Liver (tissue), 9 donors: ENCODE data around the gene KRT77. TPM values are rescaled to one million over a fixed set of nuclear protein-coding genes. Genes with fewer than 3 reads are reported as not detected.

ENCODE experiments used
- DNase-seq: peaks from one replicate; pipeline ENCODE4 v3.0.0-alpha.2; 2017; ENCODE audit warnings: low spot score
- H3K27ac ChIP-seq, 2 donors: one replicate each; pipeline ENCODE4 v1.7.0; 2013; ENCODE audit warnings: inconsistent platforms in 2 of 2, low read length in 2 of 2, control low read depth in 1 of 2, low read depth in 1 of 2, mild to moderate bottlenecking in 1 of 2
- H3K27me3 ChIP-seq, 4 donors: one replicate each; pipeline versions ENCODE4 v1.6.1 to v1.7.0; 2013; ENCODE audit warnings: low read length in 3 of 4, inconsistent platforms in 1 of 4, mild to moderate bottlenecking in 1 of 4, moderate library complexity in 1 of 4; ENCODE audit not compliant: control insufficient read depth in 4 of 4, insufficient read depth in 4 of 4
- H3K36me3 ChIP-seq, 4 donors: one replicate each; pipeline versions ENCODE4 v1.6.1 to v1.7.0; 2013; ENCODE audit warnings: low read length in 3 of 4, mild to moderate bottlenecking in 3 of 4, low read depth in 1 of 4, moderate library complexity in 1 of 4; ENCODE audit not compliant: control insufficient read depth in 4 of 4, insufficient read depth in 3 of 4
- H3K4me1 ChIP-seq, 4 donors: one replicate each; pipeline versions ENCODE4 v1.6.1 to v1.7.0; 2013; ENCODE audit warnings: low read length in 3 of 4, mild to moderate bottlenecking in 3 of 4, moderate library complexity in 1 of 4; ENCODE audit not compliant: control insufficient read depth in 4 of 4, insufficient read depth in 4 of 4
- H3K4me3 ChIP-seq, 3 donors: one replicate each; pipeline versions ENCODE4 v1.6.1 to v1.7.0; 2013; ENCODE audit warnings: low read length in 3 of 3, control low read depth in 1 of 3, low read depth in 1 of 3, mild to moderate bottlenecking in 1 of 3
- H3K9ac ChIP-seq, 2 donors: one replicate each; pipeline ENCODE4 v1.7.0; 2013; ENCODE audit warnings: low read length in 2 of 2, mild to moderate bottlenecking in 2 of 2, moderate library complexity in 2 of 2, control low read depth in 1 of 2, low read depth in 1 of 2
- H3K9me3 ChIP-seq, 4 donors: one replicate each; pipeline versions ENCODE4 v1.6.1 to v1.7.0; 2013; ENCODE audit warnings: low read length in 3 of 4; ENCODE audit not compliant: control insufficient read depth in 4 of 4
- ATF3 ChIP-seq: IDR thresholded peaks from 2 replicates; pipeline ENCODE4 v1.6.1; 2016; ENCODE audit warnings: antibody characterized with exemption
- CTCF ChIP-seq: fragments of 150-350 bp; IDR thresholded peaks from 2 replicates; pipeline ENCODE4 v1.5.1; 2017; ENCODE audit warnings: improper control_type of control experiment, low read depth, low read length; ENCODE audit not compliant: missing input control
- EGR1 ChIP-seq, 2 donors: IDR thresholded peaks; 2 replicates each; pipeline ENCODE4 v1.6.1; 2016 to 2018; ENCODE audit warnings: antibody characterized with exemption in 2 of 2, low read depth in 2 of 2
- FOXA1 ChIP-seq: IDR thresholded peaks from 2 replicates; pipeline ENCODE4 v1.6.1; 2016; ENCODE audit warnings: antibody characterized with exemption
- FOXA2 ChIP-seq: IDR thresholded peaks from 2 replicates; pipeline ENCODE4 v1.6.1; 2016; ENCODE audit warnings: antibody characterized with exemption
- GABPA ChIP-seq, 2 donors: IDR thresholded peaks in 1 of 2; conservative IDR thresholded peaks in 1 of 2; 2 replicates each; pipeline ENCODE4 v1.6.1; 2016; ENCODE audit warnings: antibody characterized with exemption in 2 of 2, mild to moderate bottlenecking in 1 of 2, moderate library complexity in 1 of 2
- HNF4A ChIP-seq, 2 donors: conservative IDR thresholded peaks; 2 replicates each; pipeline ENCODE4 v1.6.1; 2016; ENCODE audit warnings: antibody characterized with exemption in 2 of 2, mild to moderate bottlenecking in 2 of 2
- HNF4G ChIP-seq: IDR thresholded peaks from 2 replicates; pipeline ENCODE4 v1.6.1; 2016; ENCODE audit warnings: antibody characterized with exemption
- JUND ChIP-seq, 2 donors: IDR thresholded peaks; 2 replicates each; pipeline ENCODE4 v1.6.1; 2016; ENCODE audit warnings: antibody characterized with exemption in 2 of 2
- NR2F2 ChIP-seq: IDR thresholded peaks from 2 replicates; pipeline ENCODE4 v1.6.1; 2016; ENCODE audit warnings: antibody characterized with exemption
- RAD21 ChIP-seq, 2 donors: IDR thresholded peaks; 2 replicates each; pipeline ENCODE4 v1.6.1; 2016; ENCODE audit warnings: antibody characterized with exemption in 2 of 2, mild to moderate bottlenecking in 2 of 2
- REST ChIP-seq: IDR thresholded peaks from 2 replicates; pipeline ENCODE4 v1.6.1; 2016; ENCODE audit warnings: antibody characterized with exemption, mild to moderate bottlenecking
- RXRA ChIP-seq, 2 donors: IDR thresholded peaks; 2 replicates each; pipeline ENCODE4 v1.6.1; 2017 to 2018; ENCODE audit warnings: antibody characterized with exemption in 2 of 2, mild to moderate bottlenecking in 1 of 2
- SP1 ChIP-seq: IDR thresholded peaks from 2 replicates; pipeline ENCODE4 v1.6.1; 2018; ENCODE audit warnings: antibody characterized with exemption, mild to moderate bottlenecking
- TAF1 ChIP-seq: conservative IDR thresholded peaks from 2 replicates; pipeline ENCODE4 v1.6.1; 2016; ENCODE audit warnings: antibody characterized with exemption, mild to moderate bottlenecking
- YY1 ChIP-seq: IDR thresholded peaks from 2 replicates; pipeline ENCODE4 v1.6.1; 2016; ENCODE audit warnings: antibody characterized with exemption, mild to moderate bottlenecking
- WGBS: extraction: QIAGEN DNeasy Blood & Tissue Kit; methylation state at CpG from one replicate; pipeline ENCODE4 v1.1.7; 2013; 5-methylcytosine and 5-hydroxymethylcytosine counted together
- polyA plus RNA-seq, 2 donors: library from polyadenylated mRNA; stranded (reverse) in 1 of 2; unstranded in 1 of 2; fragments of 200-250 nt in 1 of 2; fragments of >200 nt in 1 of 2; fragmentation: Nextera tagmentation in 1 of 2; extraction: Ambion mirVana in 1 of 2; gene quantifications; one replicate each; pipeline versions ENCODE4 v1.2.1 to v1.2.3, GENCODE V29; 2013 to 2015
- total RNA-seq, 2 donors: library from RNA; depleted of rRNA; stranded (reverse); fragments of >200 nt; gene quantifications; one replicate each; pipeline ENCODE4 v1.2.3, GENCODE V29; 2014
- TF ChIP-seq, protein P1 (sequence below): IDR thresholded peaks from 2 replicates; pipeline ENCODE4 v1.6.1; 2016; ENCODE audit warnings: antibody characterized with exemption
- TF ChIP-seq, protein P2 (sequence below): IDR thresholded peaks from 2 replicates; pipeline ENCODE4 v1.6.1; 2016; ENCODE audit warnings: antibody characterized with exemption
- donor health status: healthy.
- donor health status: healthy.
- donor health status: healthy.
- donor health status: healthy.
- donor health status: healthy.

KRT77 gene
- total and polyA plus RNA-seq, 4 donors = not detected

DNA sequence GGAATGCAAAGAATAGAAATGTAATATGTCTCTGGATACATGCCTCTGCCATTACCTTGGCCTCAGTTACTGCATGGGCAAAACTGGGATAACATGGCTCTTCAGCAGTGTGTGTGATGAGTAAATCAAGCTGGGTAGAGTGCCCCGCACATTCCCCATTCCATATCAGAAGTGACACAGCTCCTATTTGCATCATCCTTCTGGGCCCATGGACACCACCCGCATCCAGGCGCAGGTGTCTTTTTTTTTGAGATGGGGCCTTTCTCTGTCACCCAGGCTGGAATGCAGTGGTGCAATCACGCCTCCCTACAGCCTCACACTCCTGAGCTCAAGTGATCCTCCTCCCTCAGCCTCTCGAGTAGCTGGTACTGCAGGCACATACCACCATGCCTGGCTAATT, 42.2 kb upstream of the KRT77 start:
- Histone ChIP-seq H3K4me1 (no peaks in the 10 kb centered on the region), H3K9me3 (no peaks in the 10 kb centered on the region), H3K27ac (no peak overlapping the region), H3K9ac (no peak overlapping the region), H3K27me3 (no peaks in the 10 kb centered on the region), H3K4me3 (no peak overlapping the region), H3K36me3 (no peaks in the 10 kb centered on the region)
- no peak for TF ChIP-seq JUND (IDR thresholded peaks at IDR 0.05)
- TF ChIP-seq GABPA (IDR thresholded peaks at IDR 0.05 in 1 of 2, conservative IDR thresholded peaks at IDR 0.05 in 1 of 2) = no peak
- TF ChIP-seq FOXA2 = no peak
- TF ChIP-seq NR2F2 = no peak
- TF ChIP-seq, protein P1, sequence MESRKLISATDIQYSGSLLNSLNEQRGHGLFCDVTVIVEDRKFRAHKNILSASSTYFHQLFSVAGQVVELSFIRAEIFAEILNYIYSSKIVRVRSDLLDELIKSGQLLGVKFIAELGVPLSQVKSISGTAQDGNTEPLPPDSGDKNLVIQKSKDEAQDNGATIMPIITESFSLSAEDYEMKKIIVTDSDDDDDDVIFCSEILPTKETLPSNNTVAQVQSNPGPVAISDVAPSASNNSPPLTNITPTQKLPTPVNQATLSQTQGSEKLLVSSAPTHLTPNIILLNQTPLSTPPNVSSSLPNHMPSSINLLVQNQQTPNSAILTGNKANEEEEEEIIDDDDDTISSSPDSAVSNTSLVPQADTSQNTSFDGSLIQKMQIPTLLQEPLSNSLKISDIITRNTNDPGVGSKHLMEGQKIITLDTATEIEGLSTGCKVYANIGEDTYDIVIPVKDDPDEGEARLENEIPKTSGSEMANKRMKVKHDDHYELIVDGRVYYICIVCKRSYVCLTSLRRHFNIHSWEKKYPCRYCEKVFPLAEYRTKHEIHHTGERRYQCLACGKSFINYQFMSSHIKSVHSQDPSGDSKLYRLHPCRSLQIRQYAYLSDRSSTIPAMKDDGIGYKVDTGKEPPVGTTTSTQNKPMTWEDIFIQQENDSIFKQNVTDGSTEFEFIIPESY = no peak
- no peak for TF ChIP-seq ATF3
- no peak for TF ChIP-seq RAD21 (IDR thresholded peaks at IDR 0.05)
- TF ChIP-seq RXRA (IDR thresholded peaks at IDR 0.05) = no peak
- TF ChIP-seq CTCF = no peak
- TF ChIP-seq EGR1 (IDR thresholded peaks at IDR 0.05; ENCODE audit: low read depth in 2 of 2) = no peak
- no peak for TF ChIP-seq YY1
- no peak for DNase-seq
- WGBS = 73% methylated on average over 5 of the region's 5 CpGs

DNA sequence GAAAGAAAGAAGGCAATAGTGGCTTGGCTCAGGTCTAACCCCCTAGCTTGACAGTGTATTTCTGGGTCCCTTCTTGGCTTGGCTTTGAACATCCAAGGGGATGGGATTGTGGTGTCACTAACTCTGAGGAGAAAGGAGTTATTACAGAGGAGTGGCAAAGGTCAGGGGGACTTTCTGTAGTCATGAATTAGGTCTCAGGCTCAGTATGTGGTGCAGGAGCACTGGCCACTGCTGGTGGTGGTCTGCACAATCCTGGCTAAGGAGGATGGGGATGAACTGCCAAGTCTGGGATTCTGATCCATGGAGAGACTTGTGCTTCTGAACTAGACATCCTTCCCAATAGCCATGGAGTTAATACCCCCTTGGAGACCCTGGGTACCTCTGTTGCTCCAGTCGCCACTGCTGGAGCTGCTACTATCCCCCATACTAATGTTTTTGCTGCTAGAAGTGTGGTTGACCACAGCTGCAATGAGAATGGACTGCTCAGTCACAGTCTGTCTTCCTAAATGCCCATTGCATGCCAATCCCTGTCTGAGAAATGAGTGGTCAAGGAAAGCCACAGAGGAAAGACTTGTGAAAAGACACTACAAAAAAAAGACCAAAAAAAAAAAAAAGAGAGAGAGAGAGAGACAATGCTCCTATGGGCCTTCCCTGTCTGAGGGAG, 41.3 kb upstream of the KRT77 start:
- TF ChIP-seq RAD21 (IDR thresholded peaks at IDR 0.05) (no peak), EGR1 (IDR thresholded peaks at IDR 0.05; ENCODE audit: low read depth in 2 of 2) (no peak), RXRA (IDR thresholded peaks at IDR 0.05) (no peak), SP1 (no peak), HNF4A (conservative IDR thresholded peaks at IDR 0.05) (no peak), NR2F2 (no peak), REST (no peak), TAF1 (no peak), FOXA2 (no peak), HNF4G (no peak), CTCF (no peak), FOXA1 (no peak), GABPA (IDR thresholded peaks at IDR 0.05 in 1 of 2, conservative IDR thresholded peaks at IDR 0.05 in 1 of 2) (no peak), ATF3 (no peak), YY1 (no peak), JUND (IDR thresholded peaks at IDR 0.05) (no peak)
- TF ChIP-seq, protein P2, sequence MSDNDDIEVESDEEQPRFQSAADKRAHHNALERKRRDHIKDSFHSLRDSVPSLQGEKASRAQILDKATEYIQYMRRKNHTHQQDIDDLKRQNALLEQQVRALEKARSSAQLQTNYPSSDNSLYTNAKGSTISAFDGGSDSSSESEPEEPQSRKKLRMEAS = no peak
- TF ChIP-seq, protein P1 = no peak
- Histone ChIP-seq H3K9me3 (no peaks in the 10 kb centered on the region), H3K9ac (no peak overlapping the region), H3K36me3 (no peaks in the 10 kb centered on the region), H3K4me1 (no peaks in the 10 kb centered on the region), H3K27ac (no peak overlapping the region), H3K4me3 (no peak overlapping the region), H3K27me3 (no peaks in the 10 kb centered on the region)
- WGBS = 59% methylated on average over 1 of the region's 1 CpG
- DNase-seq = no peak
